GM12878 (cell line): ENCODE data around the gene GLMN. TPM values are rescaled to one million over a fixed set of nuclear protein-coding genes. Genes with fewer than 3 reads are reported as not detected.

ENCODE experiments used
- ATAC-seq: fragments of 200-7000 bp; cut with Tn5 transposase; 3 replicates; pipeline ENCODE4 v1.9.1; 2020; ENCODE audit warnings: mild to moderate bottlenecking, moderate library complexity
- BruUV-seq: library from RNA; stranded (reverse); fragments of 400-500 nt; replicated peaks from 2 replicates; lab custom pipeline; 2021; lab: Mats Ljungman, UMichigan
- CTCF ChIA-PET: fragments of 300-600 bp; sonication (Branson Sonifier 250); formaldehyde crosslinking; extraction: SDS; loops from one replicate; lab custom pipeline; 2021; ENCODE audit warnings: inconsistent platforms; lab: Yijun Ruan, JAX
- POLR2A ChIA-PET: fragments of 350-600 bp; formaldehyde crosslinking; extraction: SDS; loops from one replicate; lab custom pipeline; 2021; ENCODE audit warnings: inconsistent platforms; lab: Charles Lee
- RAD21 ChIA-PET: fragments of 300-600 bp; sonication (Branson Sonifier 250); formaldehyde crosslinking; loops from one replicate; lab custom pipeline; 2023; ENCODE audit warnings: antibody characterized with exemption; ENCODE audit not compliant: unreplicated experiment; lab: Charles Lee
- SMC1A ChIA-PET: fragments of 300-600 bp; sonication (Branson Sonifier 250); formaldehyde crosslinking; loops from one replicate; lab custom pipeline; 2023; ENCODE audit not compliant: unreplicated experiment, uncharacterized antibody; lab: Charles Lee
- DNase-seq: peaks from one replicate; pipeline ENCODE4 v3.0.0-alpha.2; 2011; ENCODE audit warnings: low read depth, low spot score
- FAIRE-seq: peaks from 3 replicates; lab custom pipeline; 2011; peaks lifted over from hg19 to GRCh38; lab: Jason Lieb, UNC
- H2AFZ ChIP-seq: 2 replicates; pipeline ENCODE4 v1.6.0; 2011; ENCODE audit warnings: low read depth, low read length, control low read depth; ENCODE audit not compliant: control insufficient read depth
- H3K27ac ChIP-seq: 2 replicates; pipeline ENCODE4 v1.5.1; 2011; ENCODE audit warnings: control low read depth; ENCODE audit not compliant: control insufficient read depth, insufficient read depth
- H3K27me3 ChIP-seq, 2 experiments: replicated peaks in 1 of 2; 2 replicates each; pipeline versions ENCODE4 v1.6.0 to v1.6.1; 2011; ENCODE audit warnings: low read length in 1 of 2; ENCODE audit not compliant: control insufficient read depth in 2 of 2, insufficient read depth in 2 of 2
- H3K36me3 ChIP-seq, 2 experiments: 2 replicates each; pipeline ENCODE4 v1.5.1; 2011; ENCODE audit warnings: low read length in 1 of 2; ENCODE audit not compliant: control insufficient read depth in 2 of 2, insufficient read depth in 2 of 2
- H3K4me1 ChIP-seq: 2 replicates; pipeline ENCODE4 v1.6.1; 2011; ENCODE audit warnings: mild to moderate bottlenecking, low read length, moderate library complexity, mixed read lengths; ENCODE audit not compliant: control insufficient read depth, insufficient read depth
- H3K4me2 ChIP-seq: 2 replicates; pipeline ENCODE4 v1.6.0; 2011; ENCODE audit warnings: control low read depth; ENCODE audit not compliant: control insufficient read depth, insufficient read depth
- H3K4me3 ChIP-seq: fragments of 200-600 bp; sonication (generic); 2 replicates; pipeline ENCODE4 v1.5.1; 2016
- H3K79me2 ChIP-seq: 2 replicates; pipeline ENCODE4 v1.6.0; 2011; ENCODE audit warnings: low read length; ENCODE audit not compliant: control insufficient read depth, insufficient read depth
- H3K9ac ChIP-seq: 2 replicates; pipeline ENCODE4 v1.8.0; 2011; ENCODE audit warnings: low read length, control low read depth, mixed read lengths; ENCODE audit not compliant: control insufficient read depth, insufficient read depth
- H3K9me3 ChIP-seq: replicated peaks from 3 replicates; pipeline ENCODE4 v1.5.1; 2011; ENCODE audit warnings: mild to moderate bottlenecking, low read length; ENCODE audit not compliant: control insufficient read depth, insufficient read depth
- H4K20me1 ChIP-seq: 2 replicates; pipeline ENCODE4 v1.6.0; 2011; ENCODE audit not compliant: control insufficient read depth, insufficient read depth
- CREM ChIP-seq: IDR thresholded peaks from 2 replicates; pipeline ENCODE4 v1.6.1; 2014; ENCODE audit warnings: antibody characterized with exemption, low read depth
- RAD21 ChIP-seq: IDR thresholded peaks from 2 replicates; pipeline ENCODE4 v1.6.1; 2011; ENCODE audit warnings: mild to moderate bottlenecking, low read depth, low read length, moderate library complexity; ENCODE audit not compliant: insufficient read depth
- SMC3 ChIP-seq: IDR thresholded peaks from 2 replicates; pipeline ENCODE4 v1.6.1; 2011; ENCODE audit warnings: low read length, improper control_type of control experiment, borderline replicate concordance
- in situ Hi-C: fragments of 300-500 bp; cut with MboI; formaldehyde crosslinking; loops from 9 replicates; pipeline ENCODE4 v1.14.3; 2018; ENCODE audit warnings: mixed read lengths
- intact Hi-C: fragments of 100-400 bp; cut with micrococcal nuclease; formaldehyde crosslinking; loops from one replicate; pipeline ENCODE4 v1.14.2; 2022; ENCODE audit not compliant: unreplicated experiment
- polyA plus RNA-seq, 11 experiments: library from polyadenylated mRNA; depleted of rRNA in 4 of 11; unstranded in 6 of 11; stranded (reverse) in 5 of 11; fragments of >200 nt; fragmentation: Nextera tagmentation in 4 of 11; fragmentation: Illumina TruSeq in 1 of 11; extraction: Ambion mirVana in 4 of 11; extraction: Trizol in 1 of 11; gene quantifications; 1 replicate in 1 of 11; 2 replicates in 10 of 11; pipeline versions ENCODE4 v1.2.1 to v1.2.3, GENCODE V29; 2011 to 2016; ENCODE audit warnings: inconsistent platforms in 2 of 11, missing spikeins in 2 of 11, low read depth in 1 of 11
- total RNA-seq, 4 experiments: library from RNA; depleted of rRNA in 3 of 4; stranded (reverse); fragments of >200 nt in 3 of 4; fragmentation: Illumina TruSeq in 1 of 4; extraction: Trizol in 1 of 4; gene quantifications; 2 replicates each; pipeline versions ENCODE4 v1.2.1 to v1.2.3, GENCODE V29; 2013 to 2021
- TF ChIP-seq, protein P1 (sequence below), 3 experiments: IDR thresholded peaks in 2 of 3; conservative IDR thresholded peaks in 1 of 3; 2 replicates each; pipeline ENCODE4 v1.5.1; 2011; ENCODE audit warnings: low read depth in 3 of 3, low read length in 3 of 3, mild to moderate bottlenecking in 3 of 3, control low read depth in 2 of 3, moderate library complexity in 2 of 3, inconsistent platforms in 1 of 3, mixed read lengths in 1 of 3; ENCODE audit not compliant: control insufficient read depth in 2 of 3, insufficient read depth in 1 of 3; ENCODE audit errors: extremely low read depth in 1 of 3

Gene GLMN
- total and polyA plus RNA-seq, 10 of the 15 experiments (the other 5 are each of a cell fraction or from before 2014, with no cell fraction given) = 11.5 to 33.7 (median 16.7) TPM

DNA sequence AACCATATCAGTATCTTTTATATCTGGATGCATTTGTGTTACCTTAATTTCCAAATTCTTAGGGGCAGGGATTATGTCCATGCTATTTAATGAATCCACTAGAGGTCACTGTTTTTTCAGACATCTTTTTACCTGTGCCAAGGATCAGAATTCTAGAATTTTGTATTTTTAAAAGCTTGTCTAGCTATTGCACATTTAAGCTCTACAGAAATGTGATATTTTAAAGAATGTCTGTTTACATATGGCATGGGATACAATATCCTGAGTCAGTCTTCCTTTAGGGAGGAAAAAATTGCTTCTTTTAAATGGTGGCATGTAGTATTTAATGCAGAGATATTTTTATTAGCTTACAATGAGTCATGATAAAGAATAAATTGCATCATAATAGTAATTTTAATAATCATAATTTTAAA is 11.4 kb upstream of the GLMN start:
- Histone ChIP-seq H3K27ac (no peak overlapping the region), H4K20me1 (no peaks in the 10 kb centered on the region), H3K27me3 (no peaks in the 10 kb centered on the region), H3K4me1 (peaks cover 3% of the 10 kb centered on the region; the same call in 1 of the 2 replicates), H2AFZ (no peak overlapping the region), H3K4me2 (no peak overlapping the region), H3K4me3 (no peak overlapping the region), H3K9me3 (no peaks in the 10 kb centered on the region), H3K9ac (no peak overlapping the region), H3K36me3 (peaks cover 0 to 4% of the 10 kb centered on the region in 2 experiments; a peak in 2 of 4 replicates), H3K79me2 (no peaks in the 10 kb centered on the region)
- FAIRE-seq (no peak), DNase-seq (no peak), ATAC-seq (peak; percentile 74)
- in situ Hi-C loops (loop anchor here (5.0 kb wide), 1 partner anchor 292 kb away; no protein-coding TSS in a partner anchor), intact Hi-C loops (loop anchor here (1.0 to 10.0 kb wide), 5 partner anchors 152 to 505 kb away; no protein-coding TSS in a partner anchor)
- POLR2A ChIA-PET = no interaction called here
- CTCF ChIA-PET = interaction anchor here (0.6 to 3.8 kb wide), 50 partner anchors 9 to 1144 kb away, joined by 3 to 48 read pairs (median 4); partner anchors contain the start of genes GFI1 and RPL5
- RAD21 ChIA-PET = interaction anchor here (0.6 to 3.5 kb wide), 32 partner anchors 9 to 796 kb away, joined by 3 to 22 read pairs (median 5); partner anchors contain the start of gene GFI1
- no TSS peak for BruUV-seq
- SMC1A ChIA-PET = interaction anchor here (0.7 to 3.8 kb wide), 35 partner anchors 9 to 338 kb away, joined by 3 to 42 read pairs (median 4); partner anchors contain the start of gene GFI1
- TF ChIP-seq, protein P1, sequence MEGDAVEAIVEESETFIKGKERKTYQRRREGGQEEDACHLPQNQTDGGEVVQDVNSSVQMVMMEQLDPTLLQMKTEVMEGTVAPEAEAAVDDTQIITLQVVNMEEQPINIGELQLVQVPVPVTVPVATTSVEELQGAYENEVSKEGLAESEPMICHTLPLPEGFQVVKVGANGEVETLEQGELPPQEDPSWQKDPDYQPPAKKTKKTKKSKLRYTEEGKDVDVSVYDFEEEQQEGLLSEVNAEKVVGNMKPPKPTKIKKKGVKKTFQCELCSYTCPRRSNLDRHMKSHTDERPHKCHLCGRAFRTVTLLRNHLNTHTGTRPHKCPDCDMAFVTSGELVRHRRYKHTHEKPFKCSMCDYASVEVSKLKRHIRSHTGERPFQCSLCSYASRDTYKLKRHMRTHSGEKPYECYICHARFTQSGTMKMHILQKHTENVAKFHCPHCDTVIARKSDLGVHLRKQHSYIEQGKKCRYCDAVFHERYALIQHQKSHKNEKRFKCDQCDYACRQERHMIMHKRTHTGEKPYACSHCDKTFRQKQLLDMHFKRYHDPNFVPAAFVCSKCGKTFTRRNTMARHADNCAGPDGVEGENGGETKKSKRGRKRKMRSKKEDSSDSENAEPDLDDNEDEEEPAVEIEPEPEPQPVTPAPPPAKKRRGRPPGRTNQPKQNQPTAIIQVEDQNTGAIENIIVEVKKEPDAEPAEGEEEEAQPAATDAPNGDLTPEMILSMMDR (IDR thresholded peaks at IDR 0.05 in 2 of 3, conservative IDR thresholded peaks at IDR 0.05 in 1 of 3; ENCODE audit: control insufficient read depth in 2 of 3, extremely low read depth in 1 of 3, insufficient read depth in 1 of 3, low read depth in 3 of 3, low read length in 3 of 3) = peak; percentile 42 to 62 (median 44); a peak in 5 of 6 replicates
- peak; percentile 76 for TF ChIP-seq RAD21
- TF ChIP-seq CREM = no peak
- peak; percentile 74; the same call in 1 of the 2 replicates for TF ChIP-seq SMC3
